ENCODE data around the gene UQCR11.

The UQCR11 gene

DNA sequence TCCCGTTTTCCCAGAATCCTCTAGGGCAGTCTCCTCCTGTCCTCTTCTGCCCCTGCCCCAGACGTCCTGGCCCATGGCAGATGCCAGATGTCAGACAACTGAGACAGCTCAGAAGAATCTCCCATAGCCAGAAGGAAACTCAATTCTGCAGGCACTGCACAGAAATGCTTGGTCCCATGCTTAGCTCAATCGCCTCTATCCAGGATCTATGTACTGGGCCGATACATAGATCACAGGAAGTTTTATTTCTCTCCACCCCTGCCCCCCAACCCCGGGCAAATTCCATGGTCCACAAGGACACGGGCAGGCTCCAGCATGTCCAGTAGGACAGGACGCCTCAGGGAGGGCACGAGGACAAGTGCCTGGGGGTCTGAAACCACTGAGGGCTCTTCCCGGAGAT, 17.4 kb downstream of the UQCR11 start:
- TF ChIP-seq, protein P1, sequence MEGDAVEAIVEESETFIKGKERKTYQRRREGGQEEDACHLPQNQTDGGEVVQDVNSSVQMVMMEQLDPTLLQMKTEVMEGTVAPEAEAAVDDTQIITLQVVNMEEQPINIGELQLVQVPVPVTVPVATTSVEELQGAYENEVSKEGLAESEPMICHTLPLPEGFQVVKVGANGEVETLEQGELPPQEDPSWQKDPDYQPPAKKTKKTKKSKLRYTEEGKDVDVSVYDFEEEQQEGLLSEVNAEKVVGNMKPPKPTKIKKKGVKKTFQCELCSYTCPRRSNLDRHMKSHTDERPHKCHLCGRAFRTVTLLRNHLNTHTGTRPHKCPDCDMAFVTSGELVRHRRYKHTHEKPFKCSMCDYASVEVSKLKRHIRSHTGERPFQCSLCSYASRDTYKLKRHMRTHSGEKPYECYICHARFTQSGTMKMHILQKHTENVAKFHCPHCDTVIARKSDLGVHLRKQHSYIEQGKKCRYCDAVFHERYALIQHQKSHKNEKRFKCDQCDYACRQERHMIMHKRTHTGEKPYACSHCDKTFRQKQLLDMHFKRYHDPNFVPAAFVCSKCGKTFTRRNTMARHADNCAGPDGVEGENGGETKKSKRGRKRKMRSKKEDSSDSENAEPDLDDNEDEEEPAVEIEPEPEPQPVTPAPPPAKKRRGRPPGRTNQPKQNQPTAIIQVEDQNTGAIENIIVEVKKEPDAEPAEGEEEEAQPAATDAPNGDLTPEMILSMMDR (IDR thresholded peaks at IDR 0.05; ENCODE audit: insufficient read depth, low read length, poor library complexity, severe bottlenecking): no peak
- Histone ChIP-seq H3K4me3 (replicated peaks; ENCODE audit: low read depth, low read length) (no peak overlapping the region), H3K36me3 (ENCODE audit: control insufficient read depth, insufficient read depth, low read length) (peaks cover 6% of the 10 kb centered on the region), H3K27me3 (replicated peaks; ENCODE audit: control insufficient read depth, insufficient read depth, low read length) (no peaks in the 10 kb centered on the region)
- no peak for DNase-seq (ENCODE audit: extremely low read depth, insufficient read length)

DNA sequence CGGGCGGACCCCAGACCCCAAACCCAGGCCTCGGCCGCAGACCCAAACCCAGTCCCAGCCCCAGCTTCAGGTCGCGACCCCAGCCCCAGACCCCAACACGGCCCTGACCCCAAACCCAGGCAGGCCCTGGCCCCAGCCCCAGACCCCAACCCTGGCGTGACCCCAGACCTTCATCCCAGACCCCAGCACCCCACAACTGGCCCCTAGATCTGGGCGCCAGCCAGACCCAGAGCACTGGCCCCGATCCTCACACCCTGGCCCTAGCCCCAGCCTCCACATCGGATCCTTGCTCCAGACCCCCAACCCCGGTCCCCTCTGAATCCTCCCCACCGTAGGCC, 20.1 kb downstream of the UQCR11 start:
- Histone ChIP-seq H3K27me3 (replicated peaks; ENCODE audit: control insufficient read depth, insufficient read depth, low read length) (no peaks in the 10 kb centered on the region), H3K4me3 (replicated peaks; ENCODE audit: low read depth, low read length) (no peak overlapping the region), H3K36me3 (ENCODE audit: control insufficient read depth, insufficient read depth, low read length) (peaks cover 21% of the 10 kb centered on the region)
- TF ChIP-seq, protein P1 (IDR thresholded peaks at IDR 0.05; ENCODE audit: insufficient read depth, low read length, poor library complexity, severe bottlenecking): no peak
- no peak for DNase-seq (ENCODE audit: extremely low read depth, insufficient read length)

DNA sequence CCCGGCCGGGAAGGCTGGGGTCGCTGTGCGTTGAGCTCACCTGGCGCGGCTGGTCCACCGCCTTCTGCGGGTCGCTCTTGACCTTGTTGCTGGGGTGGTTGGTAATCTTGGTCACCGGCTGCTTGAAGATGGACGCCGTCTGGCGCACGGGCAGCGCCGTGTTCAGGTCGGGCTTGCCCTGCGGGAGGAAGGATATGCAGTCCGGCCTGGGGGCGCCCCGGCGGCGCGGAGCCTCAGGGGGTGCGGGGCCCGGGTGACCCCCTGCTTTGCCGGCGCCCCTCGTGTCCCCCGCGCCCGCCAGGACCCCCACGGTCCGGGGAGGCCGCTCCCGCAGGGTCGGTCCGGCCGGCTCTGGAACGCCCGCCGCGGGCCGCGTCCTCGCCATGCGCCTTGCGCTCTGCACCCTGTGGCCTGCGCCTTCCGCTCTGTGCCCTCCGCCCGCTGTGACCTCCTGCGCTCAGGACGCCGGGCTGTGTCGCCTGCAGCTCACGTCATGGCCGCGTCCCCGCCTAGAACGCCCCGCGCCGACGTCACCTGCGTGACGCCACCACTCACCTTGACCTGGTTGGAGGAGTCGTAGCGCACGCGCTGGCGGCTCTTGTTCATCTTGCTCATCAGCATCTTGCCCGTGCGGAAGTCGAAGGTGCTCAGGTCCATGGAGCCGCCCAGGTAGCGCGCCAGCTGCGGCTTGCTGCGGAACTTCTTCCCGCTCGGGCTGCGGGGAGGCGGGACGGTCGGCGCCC, 20.6 kb downstream of the UQCR11 start:
- peak; percentile 20 for DNase-seq (ENCODE audit: extremely low read depth, insufficient read length)
- H3K36me3 ChIP-seq (ENCODE audit: control insufficient read depth, insufficient read depth, low read length): peaks cover 22% of the 10 kb centered on the region
- H3K27me3 ChIP-seq (replicated peaks; ENCODE audit: control insufficient read depth, insufficient read depth, low read length): no peaks in the 10 kb centered on the region
- TF ChIP-seq, protein P1 (IDR thresholded peaks at IDR 0.05; ENCODE audit: insufficient read depth, low read length, poor library complexity, severe bottlenecking): no peak
- no peak overlapping the region for H3K4me3 ChIP-seq (replicated peaks; ENCODE audit: low read depth, low read length)

DNA sequence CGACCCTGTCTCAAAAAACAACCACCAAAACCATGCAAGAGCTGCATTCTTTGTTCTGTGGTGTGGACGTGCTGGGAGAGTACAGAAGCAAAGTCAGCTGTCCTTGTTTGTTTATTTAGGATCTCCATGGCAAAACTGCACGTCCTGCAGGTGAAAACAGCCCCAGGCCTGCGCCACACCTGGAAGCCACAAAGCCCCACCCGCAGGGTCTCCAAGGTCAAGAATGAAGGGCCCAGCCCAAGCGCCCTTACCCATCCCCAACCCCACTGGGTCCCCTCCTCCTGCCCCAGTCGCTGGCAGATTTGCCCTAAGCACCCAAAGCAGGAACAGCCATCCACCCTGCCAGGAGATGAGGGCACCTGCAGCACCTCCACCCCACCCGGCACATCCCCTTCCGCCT, 23.1 kb downstream of the UQCR11 start:
- no peaks in the 10 kb centered on the region for H3K27me3 ChIP-seq (replicated peaks; ENCODE audit: control insufficient read depth, insufficient read depth, low read length)
- peaks cover 26% of the 10 kb centered on the region for H3K36me3 ChIP-seq (ENCODE audit: control insufficient read depth, insufficient read depth, low read length)
- no peak overlapping the region for H3K4me3 ChIP-seq (replicated peaks; ENCODE audit: low read depth, low read length)
- no peak for DNase-seq (ENCODE audit: extremely low read depth, insufficient read length)
- TF ChIP-seq, protein P1 (IDR thresholded peaks at IDR 0.05; ENCODE audit: insufficient read depth, low read length, poor library complexity, severe bottlenecking): no peak

DNA sequence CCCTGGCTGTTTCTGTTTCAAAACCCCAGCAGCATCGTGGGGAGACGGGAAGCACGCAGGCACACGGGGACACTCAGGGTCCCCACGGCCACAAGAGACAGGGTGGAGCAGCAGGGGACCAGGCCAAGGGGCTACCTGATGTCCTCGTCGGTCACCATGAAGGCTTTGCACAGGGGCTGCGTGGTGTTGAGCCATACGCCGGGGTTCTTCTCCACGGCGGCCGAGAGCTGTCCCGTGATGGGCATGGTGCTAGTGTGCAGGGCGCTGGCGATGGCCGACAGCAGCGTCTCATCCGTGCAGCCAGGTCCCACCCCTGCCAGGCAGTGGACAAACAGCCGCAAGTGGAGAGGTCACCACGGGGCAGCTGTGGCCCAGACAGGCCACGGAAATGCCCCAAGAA, 24.3 kb downstream of the UQCR11 start:
- TF ChIP-seq, protein P1 (IDR thresholded peaks at IDR 0.05; ENCODE audit: insufficient read depth, low read length, poor library complexity, severe bottlenecking): no peak
- no peak for DNase-seq (ENCODE audit: extremely low read depth, insufficient read length)
- Histone ChIP-seq H3K4me3 (replicated peaks; ENCODE audit: low read depth, low read length) (no peak overlapping the region), H3K36me3 (ENCODE audit: control insufficient read depth, insufficient read depth, low read length) (peaks cover 28% of the 10 kb centered on the region), H3K27me3 (replicated peaks; ENCODE audit: control insufficient read depth, insufficient read depth, low read length) (no peaks in the 10 kb centered on the region)

DNA sequence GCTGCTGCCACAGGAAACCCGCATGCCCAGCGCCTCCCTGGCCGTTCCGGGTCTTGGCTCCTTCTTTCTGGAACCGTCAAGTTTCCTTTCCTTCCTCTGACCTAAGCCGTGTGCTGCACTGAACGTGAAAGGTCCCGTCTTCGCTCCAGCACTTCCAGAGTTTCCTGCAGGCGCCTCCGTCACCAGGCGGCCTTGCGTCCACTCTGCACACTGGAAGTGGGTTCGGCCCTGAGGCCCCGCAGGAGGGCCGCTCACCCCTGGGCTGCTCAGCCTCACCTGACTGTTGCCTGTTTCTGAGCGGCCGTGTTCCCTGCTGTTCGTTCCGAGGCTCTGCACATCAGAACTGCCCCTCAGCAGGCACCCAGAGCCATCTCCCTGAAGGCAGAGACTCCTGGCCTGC, 24.9 kb downstream of the UQCR11 start:
- Histone ChIP-seq H3K36me3 (ENCODE audit: control insufficient read depth, insufficient read depth, low read length) (peaks cover 28% of the 10 kb centered on the region), H3K4me3 (replicated peaks; ENCODE audit: low read depth, low read length) (no peak overlapping the region), H3K27me3 (replicated peaks; ENCODE audit: control insufficient read depth, insufficient read depth, low read length) (no peaks in the 10 kb centered on the region)
- no peak for DNase-seq (ENCODE audit: extremely low read depth, insufficient read length)
- TF ChIP-seq, protein P1 (IDR thresholded peaks at IDR 0.05; ENCODE audit: insufficient read depth, low read length, poor library complexity, severe bottlenecking): no peak

Measured in GM06990 (cell line).